ENCODE measurements around the gene SLC22A4.
A peak's percentile ranks its signal among the peaks of the same experiment; 100 is the strongest.

The SLC22A4 gene

GRCh38 chr5:132277256-132277655 lies 16.9 kb upstream of the SLC22A4 start:
- H3K4me3 ChIP-seq (ENCODE audit: low read length in 2 of 2) = no peak overlapping the region
- no peaks in the 10 kb centered on the region for H3K27me3 ChIP-seq (ENCODE audit: control insufficient read depth in 2 of 2, insufficient read depth in 2 of 2, low read length in 2 of 2)
- no peaks in the 10 kb centered on the region for H3K9me3 ChIP-seq (ENCODE audit: control insufficient read depth in 2 of 2, low read length in 2 of 2)
- peaks cover 18 to 44% of the 10 kb centered on the region in 2 donors for H3K4me1 ChIP-seq (ENCODE audit: control insufficient read depth in 2 of 2, insufficient read depth in 2 of 2, low read length in 2 of 2)
- H3K27ac ChIP-seq (ENCODE audit: low read depth in 2 of 2, low read length in 2 of 2) = peak overlapping the region; percentile 46 to 56
- no peak overlapping the region for H3K9ac ChIP-seq (ENCODE audit: low read depth in 1 of 2, low read length in 2 of 2)
- H3K36me3 ChIP-seq (ENCODE audit: control insufficient read depth in 2 of 2, insufficient read depth in 2 of 2, low read length in 2 of 2) = no peaks in the 10 kb centered on the region

GRCh38 chr5:132277971-132278853 lies 16.0 kb upstream of the SLC22A4 start:
- no peaks in the 10 kb centered on the region for H3K9me3 ChIP-seq (ENCODE audit: control insufficient read depth in 2 of 2, low read length in 2 of 2)
- H3K4me1 ChIP-seq (ENCODE audit: control insufficient read depth in 2 of 2, insufficient read depth in 2 of 2, low read length in 2 of 2) = peaks cover 14 to 37% of the 10 kb centered on the region in 2 donors
- no peaks in the 10 kb centered on the region for H3K27me3 ChIP-seq (ENCODE audit: control insufficient read depth in 2 of 2, insufficient read depth in 2 of 2, low read length in 2 of 2)
- H3K27ac ChIP-seq (ENCODE audit: low read depth in 2 of 2, low read length in 2 of 2) = peak overlapping the region; percentile 71 to 78
- no peak overlapping the region for H3K9ac ChIP-seq (ENCODE audit: low read depth in 1 of 2, low read length in 2 of 2)
- peak overlapping the region in 1 of 2 donors; percentile 14 for H3K4me3 ChIP-seq (ENCODE audit: low read length in 2 of 2)
- no peaks in the 10 kb centered on the region for H3K36me3 ChIP-seq (ENCODE audit: control insufficient read depth in 2 of 2, insufficient read depth in 2 of 2, low read length in 2 of 2)

DNA sequence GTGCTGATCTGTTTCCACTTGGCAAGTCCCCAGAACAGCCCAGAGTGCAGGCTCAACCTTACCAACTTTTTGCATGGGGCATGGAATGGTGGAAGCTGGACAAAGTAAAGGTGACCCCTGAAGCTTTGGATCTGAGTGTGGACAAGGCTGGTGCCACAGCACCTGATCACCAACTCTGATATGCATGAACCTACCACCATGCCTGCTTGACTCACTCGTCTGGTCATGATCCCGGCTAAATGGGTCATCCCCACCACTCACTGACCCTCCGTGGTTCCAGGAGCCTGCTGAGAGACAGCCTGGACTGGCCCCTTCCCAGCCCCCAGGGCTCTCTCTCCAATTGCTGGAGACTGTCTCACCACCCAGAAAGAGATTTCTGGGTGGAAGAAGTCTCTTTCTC lies 14.4 kb upstream of the SLC22A4 start:
- H3K9me3 ChIP-seq (ENCODE audit: control insufficient read depth in 2 of 2, low read length in 2 of 2) = no peaks in the 10 kb centered on the region
- H3K27ac ChIP-seq (ENCODE audit: low read depth in 2 of 2, low read length in 2 of 2) = no peak overlapping the region

DNA sequence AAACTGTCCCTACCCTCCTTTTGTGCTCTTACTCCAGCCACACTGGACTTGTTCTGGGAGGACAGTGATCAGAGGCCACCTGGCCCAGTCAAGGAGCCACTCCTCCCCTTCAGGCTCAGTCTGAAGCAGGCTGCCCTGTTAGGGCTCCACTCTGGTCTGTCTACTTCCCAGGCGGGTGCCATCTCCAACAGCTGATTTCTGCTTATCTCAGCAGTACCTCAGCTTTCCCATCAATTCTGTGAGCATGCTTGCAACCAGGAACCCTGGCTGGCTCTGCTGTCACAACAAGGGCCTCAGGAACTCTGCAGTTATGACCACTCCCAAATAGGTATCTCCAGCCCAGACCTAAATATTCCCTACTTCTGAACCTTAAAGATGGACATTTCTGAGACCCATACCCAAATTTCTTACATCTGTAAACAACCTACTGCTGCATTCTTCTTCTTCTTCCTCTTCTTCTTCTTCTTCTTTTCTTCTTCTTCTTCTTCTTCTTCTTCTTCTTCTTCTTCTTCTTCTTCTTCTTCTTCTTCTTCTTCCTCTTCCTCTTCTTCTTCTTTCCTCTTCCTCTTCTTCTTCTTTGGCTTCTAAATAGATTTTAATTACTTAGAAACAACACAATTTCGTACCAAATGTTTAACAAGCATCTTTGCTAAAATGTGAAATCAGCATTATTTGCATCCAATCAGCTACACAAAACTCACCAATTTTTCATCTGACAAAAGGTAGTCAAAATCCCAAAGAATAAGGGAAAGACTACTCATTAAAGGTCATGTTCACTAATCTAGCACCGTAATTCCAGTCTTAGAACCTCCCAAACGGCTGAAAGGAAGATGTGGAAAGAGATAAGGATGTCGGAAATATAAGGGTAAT lies 13.6 kb upstream of the SLC22A4 start:
- H3K27me3 ChIP-seq (ENCODE audit: control insufficient read depth in 2 of 2, insufficient read depth in 2 of 2, low read length in 2 of 2) = no peaks in the 10 kb centered on the region
- peaks cover 3 to 20% of the 10 kb centered on the region in 2 donors for H3K4me1 ChIP-seq (ENCODE audit: control insufficient read depth in 2 of 2, insufficient read depth in 2 of 2, low read length in 2 of 2)
- H3K9ac ChIP-seq (ENCODE audit: low read depth in 1 of 2, low read length in 2 of 2) = no peak overlapping the region
- no peaks in the 10 kb centered on the region for H3K9me3 ChIP-seq (ENCODE audit: control insufficient read depth in 2 of 2, low read length in 2 of 2)
- H3K4me3 ChIP-seq (ENCODE audit: low read length in 2 of 2) = no peak overlapping the region
- no peak overlapping the region for H3K27ac ChIP-seq (ENCODE audit: low read depth in 2 of 2, low read length in 2 of 2)
- H3K36me3 ChIP-seq (ENCODE audit: control insufficient read depth in 2 of 2, insufficient read depth in 2 of 2, low read length in 2 of 2) = no peaks in the 10 kb centered on the region

More for the DNA sequence above, 14.4 kb upstream of the SLC22A4 start:
- Histone ChIP-seq H3K4me1 (ENCODE audit: control insufficient read depth in 2 of 2, insufficient read depth in 2 of 2, low read length in 2 of 2) (peaks cover 3 to 21% of the 10 kb centered on the region in 2 donors), H3K27me3 (ENCODE audit: control insufficient read depth in 2 of 2, insufficient read depth in 2 of 2, low read length in 2 of 2) (no peaks in the 10 kb centered on the region), H3K9ac (ENCODE audit: low read depth in 1 of 2, low read length in 2 of 2) (no peak overlapping the region), H3K4me3 (ENCODE audit: low read length in 2 of 2) (no peak overlapping the region), H3K36me3 (ENCODE audit: control insufficient read depth in 2 of 2, insufficient read depth in 2 of 2, low read length in 2 of 2) (no peaks in the 10 kb centered on the region)

DNA sequence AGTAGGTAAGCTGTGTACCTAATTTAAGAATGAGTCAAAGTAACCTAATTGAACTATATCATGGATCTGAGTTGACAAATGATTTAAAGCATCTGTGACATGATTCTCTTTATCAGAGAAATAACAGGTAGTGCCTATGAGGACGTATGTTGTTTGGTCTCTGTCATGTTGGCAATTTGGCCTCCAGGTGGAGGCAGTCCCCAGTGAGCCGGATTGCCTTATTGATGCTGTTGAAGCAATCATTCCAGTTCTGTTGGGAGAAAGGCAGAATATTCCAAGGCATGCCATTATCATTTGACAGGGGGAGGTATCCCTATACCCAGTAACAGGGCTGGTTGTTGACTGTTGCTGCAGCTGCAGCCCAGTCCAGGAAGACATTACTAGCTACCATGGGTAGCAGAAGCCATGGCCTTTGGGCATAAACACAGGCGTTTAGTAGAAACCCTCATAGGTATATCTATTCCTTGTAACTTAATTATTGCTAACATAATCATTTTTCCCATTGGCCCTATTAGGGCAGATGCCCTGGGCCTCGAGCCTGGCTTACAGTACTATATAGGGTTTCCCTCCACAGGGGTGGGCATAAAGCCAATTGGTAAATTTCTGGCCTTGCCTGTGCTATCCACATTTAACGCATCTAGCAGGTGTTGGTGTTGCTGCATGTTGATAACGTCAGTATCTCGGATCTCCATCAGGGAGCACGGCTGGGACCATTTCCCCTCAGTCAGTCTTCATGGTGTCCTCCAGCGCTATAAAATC lies 12.2 kb upstream of the SLC22A4 start:
- H3K36me3 ChIP-seq (ENCODE audit: control insufficient read depth in 2 of 2, insufficient read depth in 2 of 2, low read length in 2 of 2) = no peaks in the 10 kb centered on the region
- no peak overlapping the region for H3K9ac ChIP-seq (ENCODE audit: low read depth in 1 of 2, low read length in 2 of 2)
- no peaks in the 10 kb centered on the region for H3K9me3 ChIP-seq (ENCODE audit: control insufficient read depth in 2 of 2, low read length in 2 of 2)
- H3K4me3 ChIP-seq (ENCODE audit: low read length in 2 of 2) = no peak overlapping the region
- peaks cover 3 to 20% of the 10 kb centered on the region in 2 donors for H3K4me1 ChIP-seq (ENCODE audit: control insufficient read depth in 2 of 2, insufficient read depth in 2 of 2, low read length in 2 of 2)
- H3K27me3 ChIP-seq (ENCODE audit: control insufficient read depth in 2 of 2, insufficient read depth in 2 of 2, low read length in 2 of 2) = no peaks in the 10 kb centered on the region
- no peak overlapping the region for H3K27ac ChIP-seq (ENCODE audit: low read depth in 2 of 2, low read length in 2 of 2)

- no peaks in the 10 kb centered on the region for H3K27me3 ChIP-seq (ENCODE audit: control insufficient read depth in 2 of 2, insufficient read depth in 2 of 2, low read length in 2 of 2)
- H3K9ac ChIP-seq (ENCODE audit: low read depth in 1 of 2, low read length in 2 of 2) = no peak overlapping the region
- no peak overlapping the region for H3K4me3 ChIP-seq (ENCODE audit: low read length in 2 of 2)
- H3K4me1 ChIP-seq (ENCODE audit: control insufficient read depth in 2 of 2, insufficient read depth in 2 of 2, low read length in 2 of 2) = peaks cover 0 to 7% of the 10 kb centered on the region in 2 donors
- no peaks in the 10 kb centered on the region for H3K36me3 ChIP-seq (ENCODE audit: control insufficient read depth in 2 of 2, insufficient read depth in 2 of 2, low read length in 2 of 2)
- H3K9me3 ChIP-seq (ENCODE audit: control insufficient read depth in 2 of 2, low read length in 2 of 2) = no peaks in the 10 kb centered on the region
- no peak overlapping the region for H3K27ac ChIP-seq (ENCODE audit: low read depth in 2 of 2, low read length in 2 of 2)
These were observed 10.7 kb upstream of the SLC22A4 start for GRCh38 chr5:132283423-132284043.

- H3K27ac ChIP-seq (ENCODE audit: low read depth in 2 of 2, low read length in 2 of 2) = no peak overlapping the region
- H3K9ac ChIP-seq (ENCODE audit: low read depth in 1 of 2, low read length in 2 of 2) = no peak overlapping the region
- no peak overlapping the region for H3K4me3 ChIP-seq (ENCODE audit: low read length in 2 of 2)
- H3K27me3 ChIP-seq (ENCODE audit: control insufficient read depth in 2 of 2, insufficient read depth in 2 of 2, low read length in 2 of 2) = no peaks in the 10 kb centered on the region
- peaks cover 9 to 13% of the 10 kb centered on the region in 2 donors for H3K4me1 ChIP-seq (ENCODE audit: control insufficient read depth in 2 of 2, insufficient read depth in 2 of 2, low read length in 2 of 2)
- no peaks in the 10 kb centered on the region for H3K9me3 ChIP-seq (ENCODE audit: control insufficient read depth in 2 of 2, low read length in 2 of 2)
- H3K36me3 ChIP-seq (ENCODE audit: control insufficient read depth in 2 of 2, insufficient read depth in 2 of 2, low read length in 2 of 2) = no peaks in the 10 kb centered on the region
These were observed 5.1 kb upstream of the SLC22A4 start for GRCh38 chr5:132289097-132289496.

GRCh38 chr5:132291026-132291425 lies 3.2 kb upstream of the SLC22A4 start:
- Histone ChIP-seq H3K27me3 (ENCODE audit: control insufficient read depth in 2 of 2, insufficient read depth in 2 of 2, low read length in 2 of 2) (peaks cover 0 to 2% of the 10 kb centered on the region in 2 donors), H3K9me3 (ENCODE audit: control insufficient read depth in 2 of 2, low read length in 2 of 2) (no peaks in the 10 kb centered on the region), H3K36me3 (ENCODE audit: control insufficient read depth in 2 of 2, insufficient read depth in 2 of 2, low read length in 2 of 2) (no peaks in the 10 kb centered on the region), H3K4me1 (ENCODE audit: control insufficient read depth in 2 of 2, insufficient read depth in 2 of 2, low read length in 2 of 2) (peaks cover 18 to 21% of the 10 kb centered on the region in 2 donors), H3K9ac (ENCODE audit: low read depth in 1 of 2, low read length in 2 of 2) (no peak overlapping the region), H3K27ac (ENCODE audit: low read depth in 2 of 2, low read length in 2 of 2) (no peak overlapping the region), H3K4me3 (ENCODE audit: low read length in 2 of 2) (no peak overlapping the region)

DNA sequence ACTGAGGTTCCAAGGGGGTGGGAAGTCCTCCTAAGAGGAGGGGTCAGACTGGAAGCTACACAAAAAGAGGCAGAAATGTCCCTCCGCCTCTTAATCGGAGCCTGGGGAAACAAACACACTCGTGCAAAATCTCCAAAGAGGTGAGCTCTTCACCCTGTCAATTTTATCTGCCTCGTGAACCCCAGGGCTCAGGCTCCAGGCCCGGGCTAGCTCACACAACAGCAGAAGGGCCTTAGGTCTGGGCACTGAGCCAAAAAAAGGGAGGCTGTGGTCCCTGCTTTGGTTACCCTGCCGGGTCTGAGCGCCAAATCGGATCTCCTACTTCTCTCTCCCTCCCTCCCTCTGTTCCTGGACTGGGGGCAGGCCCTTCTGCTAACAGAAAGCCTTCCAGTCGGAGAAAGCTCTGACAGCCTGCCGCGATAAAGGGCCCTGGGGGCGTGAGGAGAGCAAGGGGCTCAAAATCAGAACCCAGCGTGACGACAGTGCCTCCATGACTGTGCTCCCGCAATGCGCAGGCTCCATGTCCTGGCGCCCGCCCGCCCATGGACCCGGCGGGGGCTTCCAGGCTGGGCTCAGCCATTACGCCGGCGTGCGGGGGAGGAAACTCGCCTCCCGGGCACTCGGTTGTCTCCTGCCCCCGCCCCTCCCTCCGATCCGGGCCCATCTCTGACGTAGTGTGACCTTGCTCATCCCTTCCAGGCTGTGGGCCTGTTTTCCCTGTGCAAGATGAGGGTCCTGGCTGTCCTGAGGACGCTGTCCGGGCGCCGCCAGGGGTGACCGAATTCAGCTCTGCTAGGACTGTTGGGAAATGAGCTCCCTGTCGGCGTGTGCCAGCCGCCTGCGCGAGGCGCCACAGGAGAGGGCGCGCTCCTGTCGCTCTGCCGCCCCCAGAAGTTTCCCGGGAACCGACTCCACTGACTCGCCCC lies 865 bp upstream of the SLC22A4 start:
- Histone ChIP-seq H3K27ac (ENCODE audit: low read depth in 2 of 2, low read length in 2 of 2) (peak overlapping the region; percentile 95 to 96), H3K4me3 (ENCODE audit: low read length in 2 of 2) (peak overlapping the region; percentile 71 to 77), H3K9ac (ENCODE audit: low read depth in 1 of 2, low read length in 2 of 2) (peak overlapping the region; percentile 90), H3K4me1 (ENCODE audit: control insufficient read depth in 2 of 2, insufficient read depth in 2 of 2, low read length in 2 of 2) (peaks cover 20 to 21% of the 10 kb centered on the region in 2 donors), H3K27me3 (ENCODE audit: control insufficient read depth in 2 of 2, insufficient read depth in 2 of 2, low read length in 2 of 2) (peaks cover 0 to 2% of the 10 kb centered on the region in 2 donors), H3K9me3 (ENCODE audit: control insufficient read depth in 2 of 2, low read length in 2 of 2) (no peaks in the 10 kb centered on the region), H3K36me3 (ENCODE audit: control insufficient read depth in 2 of 2, insufficient read depth in 2 of 2, low read length in 2 of 2) (no peaks in the 10 kb centered on the region)
